ENCODE measurements around the gene H1-8. TPM values are rescaled to one million over a fixed set of nuclear protein-coding genes. Genes with fewer than 3 reads are reported as not detected.
"Not testable (repeated sequence)": the region's sequence is repeated elsewhere in the genome, so short reads cannot be mapped to it uniquely, and the experiment has no call there.

H1-8 gene
- polyA plus RNA-seq, 3 donors from 2014 or later, result not detected

GRCh38 chr3:129530821-129531220, 12.2 kb upstream of the H1-8 start:
- Mint-ChIP-seq H3K9me3 (no peaks in the 10 kb centered on the region), H3K36me3 (no peaks in the 10 kb centered on the region), H3K27me3 (ENCODE audit: low read depth in 3 of 3) (peaks cover 2 to 5% (median 4%) of the 10 kb centered on the region in 3 donors), H3K4me3 (no peak overlapping the region), H3K27ac (no peak overlapping the region), H3K4me1 (peaks cover 0 to 1% of the 10 kb centered on the region in 2 donors)
- no peak for DNase-seq

GRCh38 chr3:129531699-129532098, 11.3 kb upstream of the H1-8 start:
- H3K9me3 Mint-ChIP-seq, result no peaks in the 10 kb centered on the region
- peaks cover 2 to 5% (median 4%) of the 10 kb centered on the region in 3 donors for H3K27me3 Mint-ChIP-seq (ENCODE audit: low read depth in 3 of 3)
- H3K36me3 Mint-ChIP-seq, result no peaks in the 10 kb centered on the region

GRCh38 chr3:129532261-129532660, 10.7 kb upstream of the H1-8 start:
- peaks cover 0 to under 1% (median 0%) of the 10 kb centered on the region in 6 donors for H3K9me3 Mint-ChIP-seq
- peaks cover 2 to 6% (median 4%) of the 10 kb centered on the region in 3 donors for H3K27me3 Mint-ChIP-seq (ENCODE audit: low read depth in 3 of 3)
- H3K27ac Mint-ChIP-seq, result peak overlapping the region in 1 of 6 donors; percentile 26
- H3K36me3 Mint-ChIP-seq, result no peaks in the 10 kb centered on the region
- H3K4me3 Mint-ChIP-seq, result no peak overlapping the region
- DNase-seq, result no peak
- H3K4me1 Mint-ChIP-seq, result peaks cover 0 to 1% of the 10 kb centered on the region in 2 donors

More at GRCh38 chr3:129531699-129532098, 11.3 kb upstream of the H1-8 start:
- H3K4me1 Mint-ChIP-seq, result peaks cover 0 to 1% of the 10 kb centered on the region in 2 donors
- no peak for DNase-seq
- H3K4me3 Mint-ChIP-seq, result no peak overlapping the region
- peak overlapping the region in 1 of 6 donors; percentile 76 for H3K27ac Mint-ChIP-seq

GRCh38 chr3:129533406-129533805, 9.6 kb upstream of the H1-8 start:
- peaks cover 0 to 1% (median 0%) of the 10 kb centered on the region in 6 donors for H3K9me3 Mint-ChIP-seq
- H3K36me3 Mint-ChIP-seq, result no peaks in the 10 kb centered on the region
- peaks cover 2 to 7% (median 4%) of the 10 kb centered on the region in 3 donors for H3K27me3 Mint-ChIP-seq (ENCODE audit: low read depth in 3 of 3)
- no peak for DNase-seq
- no peaks in the 10 kb centered on the region for H3K4me1 Mint-ChIP-seq
- no peak overlapping the region for H3K4me3 Mint-ChIP-seq
- H3K27ac Mint-ChIP-seq, result no peak overlapping the region

GRCh38 chr3:129534428-129535027, 8.4 kb upstream of the H1-8 start:
- H3K4me1 Mint-ChIP-seq, result no peaks in the 10 kb centered on the region
- no peak for DNase-seq
- no peak overlapping the region for H3K4me3 Mint-ChIP-seq
- H3K27ac Mint-ChIP-seq, result peak overlapping the region in 3 of 6 donors; percentile 4 to 40 (median 21)
- H3K36me3 Mint-ChIP-seq, result no peaks in the 10 kb centered on the region
- H3K27me3 Mint-ChIP-seq (ENCODE audit: low read depth in 3 of 3), result peaks cover 2 to 7% (median 4%) of the 10 kb centered on the region in 3 donors
- H3K9me3 Mint-ChIP-seq, result peaks cover 0 to 1% (median 0%) of the 10 kb centered on the region in 6 donors

GRCh38 chr3:129535075-129535474, 7.9 kb upstream of the H1-8 start:
- no peak overlapping the region for H3K27ac Mint-ChIP-seq
- H3K9me3 Mint-ChIP-seq, result peaks cover 0 to 1% (median 0%) of the 10 kb centered on the region in 6 donors
- H3K4me1 Mint-ChIP-seq, result no peaks in the 10 kb centered on the region
- no peaks in the 10 kb centered on the region for H3K36me3 Mint-ChIP-seq
- H3K27me3 Mint-ChIP-seq (ENCODE audit: low read depth in 3 of 3), result peaks cover 2 to 5% (median 4%) of the 10 kb centered on the region in 3 donors
- H3K4me3 Mint-ChIP-seq, result no peak overlapping the region
- no peak for DNase-seq

- Mint-ChIP-seq H3K27me3 (ENCODE audit: low read depth in 3 of 3) (peaks cover 2 to 4% (median 2%) of the 10 kb centered on the region in 3 donors), H3K27ac (peak overlapping the region in 1 of 6 donors; percentile 45), H3K36me3 (no peaks in the 10 kb centered on the region), H3K9me3 (peaks cover 0 to 1% (median 0%) of the 10 kb centered on the region in 6 donors), H3K4me1 (no peaks in the 10 kb centered on the region), H3K4me3 (no peak overlapping the region)
- no peak for DNase-seq
Observed at GRCh38 chr3:129536374-129536667, 6.7 kb upstream of the H1-8 start.

GRCh38 chr3:129536804-129537203, 6.2 kb upstream of the H1-8 start:
- Mint-ChIP-seq H3K27me3 (ENCODE audit: low read depth in 3 of 3) (peaks cover 0 to 2% (median 2%) of the 10 kb centered on the region in 3 donors), H3K4me1 (no peaks in the 10 kb centered on the region), H3K9me3 (peaks cover 0 to 1% (median 0%) of the 10 kb centered on the region in 6 donors), H3K27ac (no peak overlapping the region), H3K4me3 (no peak overlapping the region), H3K36me3 (no peaks in the 10 kb centered on the region)
- DNase-seq, result no peak

- Mint-ChIP-seq H3K27me3 (ENCODE audit: low read depth in 3 of 3) (peaks cover 0 to 2% (median 2%) of the 10 kb centered on the region in 3 donors), H3K4me3 (no peak overlapping the region), H3K4me1 (no peaks in the 10 kb centered on the region), H3K27ac (no peak overlapping the region), H3K36me3 (no peaks in the 10 kb centered on the region), H3K9me3 (peaks cover 0 to 1% (median 0%) of the 10 kb centered on the region in 6 donors)
- no peak for DNase-seq
Observed at GRCh38 chr3:129539206-129539605, 3.8 kb upstream of the H1-8 start.

GRCh38 chr3:129540776-129541516, 2.0 kb upstream of the H1-8 start:
- Mint-ChIP-seq H3K4me1 (no peaks in the 10 kb centered on the region), H3K36me3 (no peaks in the 10 kb centered on the region), H3K27ac (peak overlapping the region in 2 of 6 donors; percentile 27 to 45), H3K27me3 (ENCODE audit: low read depth in 3 of 3) (peaks cover 0 to 2% (median 2%) of the 10 kb centered on the region in 3 donors), H3K4me3 (no peak overlapping the region), H3K9me3 (peaks cover 0 to 1% (median 0%) of the 10 kb centered on the region in 6 donors)
- no peak for DNase-seq

GRCh38 chr3:129542747-129543146, 228 bp upstream of the H1-8 start:
- Mint-ChIP-seq H3K4me3 (no peak overlapping the region), H3K36me3 (no peaks in the 10 kb centered on the region), H3K27ac (no peak overlapping the region)

GRCh38 chr3:129543999-129544398, 1.0 kb downstream of the H1-8 start:
- no peak for DNase-seq
- peaks cover 0 to 2% (median 0%) of the 10 kb centered on the region in 3 donors for H3K27me3 Mint-ChIP-seq (ENCODE audit: low read depth in 3 of 3)
- no peak overlapping the region for H3K4me3 Mint-ChIP-seq
- no peaks in the 10 kb centered on the region for H3K9me3 Mint-ChIP-seq
- H3K4me1 Mint-ChIP-seq, result no peaks in the 10 kb centered on the region
- H3K27ac Mint-ChIP-seq, result peak overlapping the region in 2 of 6 donors; percentile 2 to 71
- no peaks in the 10 kb centered on the region for H3K36me3 Mint-ChIP-seq

More at GRCh38 chr3:129542747-129543146, 228 bp upstream of the H1-8 start:
- Mint-ChIP-seq H3K4me1 (no peaks in the 10 kb centered on the region), H3K27me3 (ENCODE audit: low read depth in 3 of 3) (peaks cover 0 to 2% (median 0%) of the 10 kb centered on the region in 3 donors), H3K9me3 (no peaks in the 10 kb centered on the region)
- DNase-seq, result no peak

GRCh38 chr3:129545951-129546350, 3.0 kb downstream of the H1-8 start:
- H3K36me3 Mint-ChIP-seq; H3K9me3 Mint-ChIP-seq; DNase-seq; H3K4me3 Mint-ChIP-seq; H3K27me3 Mint-ChIP-seq (ENCODE audit: low read depth in 3 of 3); H3K4me1 Mint-ChIP-seq; H3K27ac Mint-ChIP-seq: not testable (repeated sequence)

GRCh38 chr3:129547241-129547640, 4.3 kb downstream of the H1-8 start:
- no peak for DNase-seq
- Mint-ChIP-seq H3K27ac (no peak overlapping the region), H3K9me3 (no peaks in the 10 kb centered on the region), H3K36me3 (no peaks in the 10 kb centered on the region), H3K27me3 (ENCODE audit: low read depth in 3 of 3) (peaks cover 0 to 6% (median 3%) of the 10 kb centered on the region in 3 donors), H3K4me1 (peaks cover 0 to 4% of the 10 kb centered on the region in 2 donors), H3K4me3 (no peak overlapping the region)
